Measurements from ENCODE around the gene L3HYPDH.

L3HYPDH gene

GRCh38 chr14:59500732-59501131 is 16.5 kb upstream of the L3HYPDH start:
- DNase-seq (ENCODE audit: low spot score): no peak
- no peak for TF ChIP-seq CTCF (IDR thresholded peaks at IDR 0.05; ENCODE audit: borderline replicate concordance, control extremely low read depth, extremely low read depth, insufficient read depth, missing control alignments)
- in situ Hi-C loops (cut with MboI; ENCODE audit: low sequenced_read_pairs, unreplicated experiment): no loop called here

GRCh38 chr14:59492384-59492783 is 8.2 kb upstream of the L3HYPDH start:
- no peak for TF ChIP-seq CTCF (IDR thresholded peaks at IDR 0.05; ENCODE audit: borderline replicate concordance, control extremely low read depth, extremely low read depth, insufficient read depth, missing control alignments)
- in situ Hi-C loops (cut with MboI; ENCODE audit: low sequenced_read_pairs, unreplicated experiment): no loop called here
- DNase-seq (ENCODE audit: low spot score): no peak

- in situ Hi-C loops (cut with MboI; ENCODE audit: low sequenced_read_pairs, unreplicated experiment): no loop called here
- DNase-seq (ENCODE audit: low spot score): no peak
- no peak for TF ChIP-seq CTCF (IDR thresholded peaks at IDR 0.05; ENCODE audit: borderline replicate concordance, control extremely low read depth, extremely low read depth, insufficient read depth, missing control alignments)
Observed at GRCh38 chr14:59490756-59491155, 6.5 kb upstream of the L3HYPDH start.

GRCh38 chr14:59484639-59485175 is 499 bp upstream of the L3HYPDH start:
- TF ChIP-seq CTCF (IDR thresholded peaks at IDR 0.05; ENCODE audit: borderline replicate concordance, control extremely low read depth, extremely low read depth, insufficient read depth, missing control alignments): no peak
- no peak for DNase-seq (ENCODE audit: low spot score)
- in situ Hi-C loops (cut with MboI; ENCODE audit: low sequenced_read_pairs, unreplicated experiment): no loop called here

GRCh38 chr14:59483363-59483762 is 845 bp downstream of the L3HYPDH start:
- no peak for TF ChIP-seq CTCF (IDR thresholded peaks at IDR 0.05; ENCODE audit: borderline replicate concordance, control extremely low read depth, extremely low read depth, insufficient read depth, missing control alignments)
- DNase-seq (ENCODE audit: low spot score): no peak
- in situ Hi-C loops (cut with MboI; ENCODE audit: low sequenced_read_pairs, unreplicated experiment): no loop called here

GRCh38 chr14:59482541-59483331 is 1.5 kb downstream of the L3HYPDH start:
- in situ Hi-C loops (cut with MboI; ENCODE audit: low sequenced_read_pairs, unreplicated experiment): no loop called here
- TF ChIP-seq CTCF (IDR thresholded peaks at IDR 0.05; ENCODE audit: borderline replicate concordance, control extremely low read depth, extremely low read depth, insufficient read depth, missing control alignments): no peak
- DNase-seq (ENCODE audit: low spot score): no peak
